ENCODE measurements around the gene FAIM.

FAIM gene

DNA sequence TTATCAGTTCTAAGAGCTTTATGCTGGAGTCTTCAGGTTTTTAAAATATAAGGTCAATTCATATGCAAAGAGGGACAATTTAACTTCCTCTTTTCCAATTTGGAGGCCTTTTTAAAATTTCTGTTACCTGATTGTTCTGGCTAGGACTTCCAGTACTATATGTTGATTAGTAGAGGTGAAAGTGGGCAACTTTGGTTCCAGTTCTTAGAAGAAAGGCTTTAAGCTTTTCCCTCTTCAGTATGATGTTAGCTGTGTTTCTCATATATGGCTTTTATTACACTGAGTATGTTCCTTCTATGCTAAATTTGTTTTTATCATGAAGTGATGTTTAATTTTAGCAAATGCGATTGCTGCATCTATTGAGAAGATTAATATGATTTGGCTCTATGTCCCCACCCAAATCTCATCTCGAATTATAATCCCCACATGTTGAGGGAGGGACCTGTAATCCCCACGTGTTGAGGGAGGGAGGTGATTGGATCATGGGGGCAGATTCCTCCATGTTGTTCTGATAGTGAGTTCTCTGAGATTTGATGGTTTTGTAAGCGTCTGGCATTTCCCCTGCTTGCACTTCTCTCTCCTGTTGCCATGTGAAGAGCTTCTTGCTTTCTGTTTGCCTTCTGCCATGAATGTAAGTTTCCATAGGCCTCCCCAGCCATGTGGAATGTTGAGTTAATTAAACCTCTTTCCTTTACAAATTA is 33.8 kb downstream of the FAIM start:
- DNase-seq (ENCODE audit: low spot score), result no peak
- TF ChIP-seq, protein P1, sequence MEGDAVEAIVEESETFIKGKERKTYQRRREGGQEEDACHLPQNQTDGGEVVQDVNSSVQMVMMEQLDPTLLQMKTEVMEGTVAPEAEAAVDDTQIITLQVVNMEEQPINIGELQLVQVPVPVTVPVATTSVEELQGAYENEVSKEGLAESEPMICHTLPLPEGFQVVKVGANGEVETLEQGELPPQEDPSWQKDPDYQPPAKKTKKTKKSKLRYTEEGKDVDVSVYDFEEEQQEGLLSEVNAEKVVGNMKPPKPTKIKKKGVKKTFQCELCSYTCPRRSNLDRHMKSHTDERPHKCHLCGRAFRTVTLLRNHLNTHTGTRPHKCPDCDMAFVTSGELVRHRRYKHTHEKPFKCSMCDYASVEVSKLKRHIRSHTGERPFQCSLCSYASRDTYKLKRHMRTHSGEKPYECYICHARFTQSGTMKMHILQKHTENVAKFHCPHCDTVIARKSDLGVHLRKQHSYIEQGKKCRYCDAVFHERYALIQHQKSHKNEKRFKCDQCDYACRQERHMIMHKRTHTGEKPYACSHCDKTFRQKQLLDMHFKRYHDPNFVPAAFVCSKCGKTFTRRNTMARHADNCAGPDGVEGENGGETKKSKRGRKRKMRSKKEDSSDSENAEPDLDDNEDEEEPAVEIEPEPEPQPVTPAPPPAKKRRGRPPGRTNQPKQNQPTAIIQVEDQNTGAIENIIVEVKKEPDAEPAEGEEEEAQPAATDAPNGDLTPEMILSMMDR (IDR thresholded peaks at IDR 0.05), result no peak
- no peak overlapping the region for H3K4me3 ChIP-seq
- H3K27ac ChIP-seq, result no peak overlapping the region

DNA sequence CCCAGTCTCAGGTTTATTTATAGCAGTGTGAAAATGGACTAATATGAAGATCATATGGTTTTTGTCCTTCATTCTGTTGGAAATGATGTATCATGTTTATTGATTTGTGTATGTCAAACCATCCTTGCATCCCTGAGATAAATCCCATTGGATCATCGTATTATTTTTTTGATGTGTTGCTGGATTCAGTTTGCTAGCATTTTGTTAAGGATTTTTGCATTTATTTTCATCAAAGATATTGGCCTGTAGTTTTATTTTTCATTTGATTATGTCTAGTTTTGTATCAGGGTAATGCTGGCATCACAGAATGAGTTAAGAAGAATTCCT is 34.3 kb downstream of the FAIM start:
- Histone ChIP-seq H3K27ac (no peak overlapping the region), H3K4me3 (no peak overlapping the region)
- TF ChIP-seq, protein P1 (IDR thresholded peaks at IDR 0.05), result no peak
- DNase-seq (ENCODE audit: low spot score), result no peak

DNA sequence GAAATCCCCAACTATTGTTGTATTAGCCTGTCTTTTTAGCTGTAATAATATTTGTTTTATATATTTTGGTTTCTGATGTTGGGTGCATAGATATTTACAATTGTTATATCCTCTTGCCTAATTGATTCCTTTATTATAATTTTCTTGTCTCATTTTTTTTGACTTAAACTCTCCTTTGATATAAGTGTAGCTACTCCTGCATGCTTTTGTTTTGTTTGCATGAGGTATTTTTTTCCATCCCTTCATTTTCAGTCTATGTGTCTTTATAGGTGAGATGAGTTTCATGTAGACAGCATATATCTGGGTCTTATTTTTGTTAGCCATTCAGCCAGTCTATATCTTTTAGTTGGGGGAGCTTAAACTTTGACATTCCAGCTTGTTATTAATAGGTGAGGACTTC is 37.4 kb downstream of the FAIM start:
- TF ChIP-seq, protein P1 (IDR thresholded peaks at IDR 0.05), result no peak
- Histone ChIP-seq H3K4me3 (no peak overlapping the region), H3K27ac (no peak overlapping the region)
- DNase-seq (ENCODE audit: low spot score), result no peak

DNA sequence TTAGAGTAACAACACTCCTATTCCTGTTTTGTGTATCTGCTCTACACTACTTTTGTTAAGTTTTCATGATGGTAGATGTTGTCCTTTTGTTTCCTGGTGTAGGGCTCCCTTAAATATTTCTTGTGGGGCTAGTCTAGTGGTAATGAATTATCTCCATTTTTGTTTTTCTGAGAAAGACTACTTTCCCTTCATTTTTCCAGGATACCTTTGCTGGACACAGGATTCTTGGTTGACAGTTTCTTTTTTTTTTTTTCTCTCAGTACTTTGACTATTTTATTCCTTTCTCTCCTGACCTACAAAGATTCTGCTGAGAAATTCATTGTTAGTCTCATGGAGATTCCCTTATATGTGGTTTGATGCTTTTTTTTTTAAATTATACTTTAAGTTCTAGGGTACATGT is 37.9 kb downstream of the FAIM start:
- TF ChIP-seq, protein P1 (IDR thresholded peaks at IDR 0.05), result no peak
- Histone ChIP-seq H3K27ac (no peak overlapping the region), H3K4me3 (no peak overlapping the region)
- DNase-seq (ENCODE audit: low spot score), result no peak

DNA sequence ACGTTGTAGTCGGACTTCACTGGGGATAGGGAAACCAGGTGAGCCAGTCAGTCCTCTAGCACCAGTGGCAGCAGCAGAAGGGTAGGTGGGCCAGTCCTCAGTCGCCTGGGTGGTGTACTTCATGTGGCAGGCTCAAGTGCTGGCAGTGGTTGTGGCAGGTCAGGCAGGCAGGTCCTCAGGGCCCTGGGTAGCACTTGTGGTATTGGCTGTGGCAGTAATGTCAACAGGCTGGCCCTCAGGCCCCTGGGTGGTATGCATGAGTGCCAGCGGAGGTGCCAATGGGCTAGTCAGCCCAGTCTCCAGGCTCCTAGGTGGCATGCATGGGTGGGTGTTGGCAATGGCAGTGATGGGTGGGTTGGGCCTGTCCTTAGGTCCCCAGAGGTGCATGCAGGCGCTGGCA is 40.6 kb downstream of the FAIM start:
- TF ChIP-seq, protein P1 (IDR thresholded peaks at IDR 0.05), result no peak
- H3K27ac ChIP-seq, result no peak overlapping the region
- H3K4me3 ChIP-seq, result no peak overlapping the region
- DNase-seq (ENCODE audit: low spot score), result no peak

DNA sequence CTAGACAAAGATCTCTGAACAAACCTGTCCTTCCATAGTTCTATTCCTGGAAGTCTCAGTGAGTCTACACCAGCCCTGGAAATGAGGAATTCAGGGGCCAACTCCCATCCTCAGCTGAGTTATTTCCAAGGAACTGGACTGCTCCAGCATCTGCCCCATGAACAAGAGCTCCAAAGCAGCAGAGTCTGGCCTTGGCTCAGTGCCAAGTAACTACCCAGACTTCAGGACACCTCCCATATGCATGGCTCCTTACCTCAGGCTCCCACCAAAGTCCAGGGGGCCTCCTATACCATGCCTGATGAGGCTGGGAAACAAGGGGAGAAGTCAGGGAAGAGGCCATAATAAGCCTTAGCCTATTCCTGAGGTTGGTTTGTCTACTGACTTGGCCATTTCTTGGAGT is 45.0 kb downstream of the FAIM start:
- Histone ChIP-seq H3K27ac (no peak overlapping the region), H3K4me3 (no peak overlapping the region)
- DNase-seq (ENCODE audit: low spot score), result no peak
- TF ChIP-seq, protein P1 (IDR thresholded peaks at IDR 0.05), result no peak

DNA sequence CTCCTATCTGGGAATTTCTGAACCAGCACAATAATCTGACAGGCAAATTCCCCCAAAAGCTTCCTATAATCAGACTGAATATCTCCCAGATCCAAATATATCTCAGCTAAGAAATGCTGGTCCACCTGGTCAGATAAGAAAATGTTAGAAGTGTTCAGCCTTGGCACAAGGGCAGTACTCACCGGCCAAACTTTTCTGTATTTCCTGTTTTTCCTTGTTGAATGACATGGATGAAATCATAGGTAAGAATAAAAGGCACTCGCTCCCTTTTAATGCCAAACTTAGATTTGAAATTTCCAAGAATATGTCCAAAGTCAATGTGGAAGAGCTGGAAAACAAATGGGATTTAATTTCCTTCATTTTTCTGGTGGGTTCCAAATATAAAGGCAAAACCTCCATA is 48.9 kb downstream of the FAIM start:
- no peak for DNase-seq (ENCODE audit: low spot score)
- TF ChIP-seq, protein P1 (IDR thresholded peaks at IDR 0.05), result no peak
- H3K4me3 ChIP-seq, result no peak overlapping the region
- H3K27ac ChIP-seq, result no peak overlapping the region

Measured in coronary artery (tissue), 2 donors.